Lung (tissue), 12 donors: ENCODE results near the gene ALPL. TPM values are rescaled to one million over a fixed set of nuclear protein-coding genes. Genes with fewer than 3 reads are reported as not detected.

Experiments used
- ATAC-seq: fragments of 200-7000 bp; cut with Tn5 transposase; one replicate; pipeline ENCODE4 v1.9.1; 2020; ENCODE audit warnings: moderate number of reproducible peaks; ENCODE audit not compliant: insufficient read depth, low FRiP score
- DNase-seq, 3 donors: peaks; one replicate each; pipeline ENCODE4 v3.0.0-alpha.2; 2013 to 2017
- H3K27ac ChIP-seq, 2 donors: one replicate each; pipeline ENCODE4 v1.5.1; 2013; ENCODE audit warnings: mild to moderate bottlenecking in 2 of 2, moderate library complexity in 2 of 2, control low read depth in 1 of 2, inconsistent platforms in 1 of 2, low read depth in 1 of 2, low read length in 1 of 2
- H3K27me3 ChIP-seq, 3 donors: one replicate each; pipeline ENCODE4 v1.5.1; 2013; ENCODE audit warnings: low read length in 2 of 3; ENCODE audit not compliant: control insufficient read depth in 3 of 3, insufficient read depth in 3 of 3
- H3K36me3 ChIP-seq, 4 donors: one replicate each; pipeline ENCODE4 v1.5.1; 2013; ENCODE audit warnings: low read length in 4 of 4, mild to moderate bottlenecking in 1 of 4, moderate library complexity in 1 of 4; ENCODE audit not compliant: control insufficient read depth in 4 of 4, insufficient read depth in 4 of 4
- H3K4me1 ChIP-seq, 5 donors: one replicate each; pipeline ENCODE4 v1.5.1; 2013; ENCODE audit warnings: low read length in 5 of 5, mild to moderate bottlenecking in 2 of 5, moderate library complexity in 1 of 5; ENCODE audit not compliant: control insufficient read depth in 5 of 5, insufficient read depth in 5 of 5
- H3K4me3 ChIP-seq: one replicate; pipeline ENCODE4 v1.5.1; 2013; ENCODE audit warnings: mild to moderate bottlenecking, control low read depth, moderate library complexity
- H3K9ac ChIP-seq, 2 donors: one replicate each; pipeline ENCODE4 v1.5.1; 2013; ENCODE audit warnings: low read length in 2 of 2, control low read depth in 1 of 2; ENCODE audit not compliant: insufficient read depth in 1 of 2
- H3K9me3 ChIP-seq, 4 donors: one replicate each; pipeline ENCODE4 v1.5.1; 2013; ENCODE audit warnings: low read length in 3 of 4, mild to moderate bottlenecking in 1 of 4, moderate library complexity in 1 of 4; ENCODE audit not compliant: control insufficient read depth in 4 of 4, insufficient read depth in 3 of 4
- WGBS, 2 donors: extraction: QIAGEN DNeasy Blood & Tissue Kit; methylation state at CpG; one replicate each; pipeline ENCODE4 v1.1.7; 2013; 5-methylcytosine and 5-hydroxymethylcytosine counted together
- polyA plus RNA-seq, 2 donors: library from polyadenylated mRNA; stranded (reverse); fragments of 200-250 nt; gene quantifications; one replicate each; pipeline ENCODE4 v1.2.1, GENCODE V29; 2013
- total RNA-seq, 2 donors: library from RNA; depleted of rRNA in 1 of 2; stranded (reverse); fragments of >200 nt in 1 of 2; gene quantifications; one replicate each; pipeline ENCODE4 v1.2.1, GENCODE V29; 2014 to 2021
- TF ChIP-seq, protein P1 (sequence below): IDR thresholded peaks from 2 replicates; pipeline ENCODE4 v1.5.1; 2012; ENCODE audit warnings: mild to moderate bottlenecking; ENCODE audit errors: control extremely low read depth, extremely low read depth
- donor health status: control.
- donor health status: control.
- donor health status: Bipolar disorder and iron deficiency.
- donor health status: healthy.
- donor health status: DM: yes; HTN: yes; CAD: no.

The ALPL gene
- total and polyA plus RNA-seq, 4 donors: 38.6 to 242 (median 230) TPM

GRCh38 chr1:21621761-21622436 lies 112.7 kb downstream of the ALPL start:
- Histone ChIP-seq H3K4me3 (peak overlapping the region; percentile 7), H3K27me3 (no peaks in the 10 kb centered on the region), H3K9me3 (no peaks in the 10 kb centered on the region), H3K27ac (no peak overlapping the region), H3K4me1 (peaks cover 0 to 49% (median 7%) of the 10 kb centered on the region in 5 donors), H3K36me3 (no peaks in the 10 kb centered on the region), H3K9ac (no peak overlapping the region)
- TF ChIP-seq, protein P1, sequence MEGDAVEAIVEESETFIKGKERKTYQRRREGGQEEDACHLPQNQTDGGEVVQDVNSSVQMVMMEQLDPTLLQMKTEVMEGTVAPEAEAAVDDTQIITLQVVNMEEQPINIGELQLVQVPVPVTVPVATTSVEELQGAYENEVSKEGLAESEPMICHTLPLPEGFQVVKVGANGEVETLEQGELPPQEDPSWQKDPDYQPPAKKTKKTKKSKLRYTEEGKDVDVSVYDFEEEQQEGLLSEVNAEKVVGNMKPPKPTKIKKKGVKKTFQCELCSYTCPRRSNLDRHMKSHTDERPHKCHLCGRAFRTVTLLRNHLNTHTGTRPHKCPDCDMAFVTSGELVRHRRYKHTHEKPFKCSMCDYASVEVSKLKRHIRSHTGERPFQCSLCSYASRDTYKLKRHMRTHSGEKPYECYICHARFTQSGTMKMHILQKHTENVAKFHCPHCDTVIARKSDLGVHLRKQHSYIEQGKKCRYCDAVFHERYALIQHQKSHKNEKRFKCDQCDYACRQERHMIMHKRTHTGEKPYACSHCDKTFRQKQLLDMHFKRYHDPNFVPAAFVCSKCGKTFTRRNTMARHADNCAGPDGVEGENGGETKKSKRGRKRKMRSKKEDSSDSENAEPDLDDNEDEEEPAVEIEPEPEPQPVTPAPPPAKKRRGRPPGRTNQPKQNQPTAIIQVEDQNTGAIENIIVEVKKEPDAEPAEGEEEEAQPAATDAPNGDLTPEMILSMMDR: no peak
- no peak for ATAC-seq
- DNase-seq: no peak
- WGBS, 2 donors: 21 to 33% methylated on average over 37 to 39 of the region's 39 CpGs

DNA sequence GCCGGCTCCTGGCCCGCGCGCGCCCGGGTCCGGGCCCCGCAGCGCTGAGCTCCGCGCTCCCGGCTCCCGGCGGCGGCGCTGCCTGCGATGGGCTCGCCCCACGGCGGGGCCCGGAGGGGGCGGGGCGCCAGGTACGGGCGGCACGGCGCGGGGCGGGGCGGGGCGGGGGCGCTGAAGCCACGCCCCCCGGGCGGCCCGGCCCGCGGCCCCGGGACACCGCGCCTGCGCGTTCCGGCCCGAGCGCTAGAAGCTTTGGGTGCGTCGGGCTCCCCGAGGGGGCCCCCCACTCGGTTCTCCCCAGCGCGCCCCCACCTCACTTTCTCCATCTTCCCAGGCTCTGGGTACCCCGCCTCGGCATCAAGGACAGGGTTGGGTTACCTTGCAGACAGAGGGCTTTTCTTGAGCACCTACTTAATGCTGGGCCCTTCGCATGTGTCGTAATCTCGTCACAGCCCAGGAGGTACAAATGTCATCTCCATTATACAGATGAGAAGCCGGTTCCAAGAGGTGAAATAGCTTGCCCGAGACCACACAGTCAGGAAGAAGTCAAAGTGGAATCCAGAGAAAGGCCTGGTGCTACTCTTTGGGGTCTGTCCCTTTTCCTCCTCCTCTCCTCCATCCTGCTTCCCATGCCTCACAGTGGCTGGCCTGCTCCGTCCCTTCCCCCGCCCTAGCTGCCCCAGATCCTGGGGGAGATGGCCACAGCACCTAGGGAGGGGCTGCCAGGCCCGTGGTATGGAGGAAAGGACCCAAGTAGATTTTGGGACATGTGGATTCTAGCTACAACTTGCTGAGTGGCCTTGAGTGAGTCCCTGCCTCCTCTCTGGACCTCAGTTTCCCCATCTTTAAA lies 113.5 kb downstream of the ALPL start:
- Histone ChIP-seq H3K9ac (peak overlapping the region in 1 of 2 donors; percentile 15), H3K27ac (peak overlapping the region in 1 of 2 donors; percentile 84), H3K4me3 (no peak overlapping the region), H3K27me3 (no peaks in the 10 kb centered on the region), H3K36me3 (no peaks in the 10 kb centered on the region), H3K4me1 (peaks cover 0 to 49% (median 7%) of the 10 kb centered on the region in 5 donors), H3K9me3 (no peaks in the 10 kb centered on the region)
- WGBS, 2 donors: 7 to 19% methylated on average over 24 to 62 of the region's 62 CpGs
- TF ChIP-seq, protein P1: no peak
- peak; percentile 68 for ATAC-seq
- peak; percentile 22 to 53 (median 39) for DNase-seq

- ATAC-seq (no peak), DNase-seq (peak; percentile 67 to 86 (median 79))
- Histone ChIP-seq H3K4me1 (peaks cover 0 to 44% (median 7%) of the 10 kb centered on the region in 5 donors), H3K27me3 (no peaks in the 10 kb centered on the region), H3K9me3 (no peaks in the 10 kb centered on the region), H3K9ac (no peak overlapping the region), H3K4me3 (no peak overlapping the region), H3K27ac (peak overlapping the region in 1 of 2 donors; percentile 84), H3K36me3 (no peaks in the 10 kb centered on the region)
- 57 to 64% methylated on average over 10 of the region's 10 CpGs for WGBS, 2 donors
- TF ChIP-seq, protein P1: no peak
Observed at GRCh38 chr1:21623410-21623961, 114.3 kb downstream of the ALPL start.
